Activated gamma-delta T cell (primary cell): Measurements from ENCODE around the gene L3MBTL3.

Source experiments
- DNase-seq: peaks from one replicate; lab custom pipeline; 2025; lab: John Stamatoyannopoulos, UW

L3MBTL3 gene

GRCh38 chr6:130182466-130182865 lies 164.1 kb downstream of the L3MBTL3 start:
- DNase-seq, result no peak

- DNase-seq, result no peak
Measured at GRCh38 chr6:130183271-130184222, 165.2 kb downstream of the L3MBTL3 start.

GRCh38 chr6:130185658-130186057 lies 167.3 kb downstream of the L3MBTL3 start:
- DNase-seq, result no peak

GRCh38 chr6:130187335-130188206 lies 169.2 kb downstream of the L3MBTL3 start:
- DNase-seq, result no peak

GRCh38 chr6:130188207-130188899 lies 170.0 kb downstream of the L3MBTL3 start:
- no peak for DNase-seq

- no peak for DNase-seq
Measured at GRCh38 chr6:130189531-130190397, 171.4 kb downstream of the L3MBTL3 start.
